ENCODE measurements around the gene CCDC183.
A peak's percentile ranks its signal among the peaks of the same experiment; 100 is the strongest.
"Not testable (repeated sequence)": the region's sequence is repeated elsewhere in the genome, so short reads cannot be mapped to it uniquely, and the experiment has no call there.

Gene CCDC183

GRCh38 chr9:136785565-136786355 lies 10.4 kb upstream of the CCDC183 start:
- not testable (repeated sequence) for DNase-seq

- no peak for DNase-seq
Measured at GRCh38 chr9:136786451-136786850, 9.7 kb upstream of the CCDC183 start.

- not testable (repeated sequence) for DNase-seq
Measured at GRCh38 chr9:136786983-136787382, 9.2 kb upstream of the CCDC183 start.

- peak; percentile 49 for DNase-seq
Measured at GRCh38 chr9:136787690-136788400, 8.3 kb upstream of the CCDC183 start.

GRCh38 chr9:136788644-136789522 lies 7.3 kb upstream of the CCDC183 start:
- DNase-seq, result not testable (repeated sequence)

- DNase-seq, result no peak
Measured at GRCh38 chr9:136789523-136789937, 6.6 kb upstream of the CCDC183 start.

- DNase-seq, result peak; percentile 100
Measured at GRCh38 chr9:136790640-136791515, 5.3 kb upstream of the CCDC183 start, which contains the start of gene TMEM141. TSS of gene TMEM141 (plus strand) at chr9:136791344. CDS start at chr9:136791371, 27 bp downstream.

- peak; percentile 65 for DNase-seq
Measured at GRCh38 chr9:136791516-136792276, 4.4 kb upstream of the CCDC183 start.

- DNase-seq, result no peak
Measured at GRCh38 chr9:136792321-136793085, 3.6 kb upstream of the CCDC183 start.

GRCh38 chr9:136793086-136793946 lies 2.8 kb upstream of the CCDC183 start:
- DNase-seq, result no peak

- DNase-seq, result no peak
Measured at GRCh38 chr9:136794281-136794999, 1.7 kb upstream of the CCDC183 start.

- no peak for DNase-seq
Measured at GRCh38 chr9:136795000-136795348, 1.2 kb upstream of the CCDC183 start.

- DNase-seq, result not testable (repeated sequence)
Measured at GRCh38 chr9:136796775-136797347, 723 bp downstream of the CCDC183 start.

- DNase-seq, result no peak
Measured at GRCh38 chr9:136798708-136799078, 2.6 kb downstream of the CCDC183 start.

- DNase-seq, result no peak
Measured at GRCh38 chr9:136799079-136799853, 3.1 kb downstream of the CCDC183 start.

GRCh38 chr9:136799854-136800657 lies 3.9 kb downstream of the CCDC183 start:
- DNase-seq, result peak; percentile 89

- no peak for DNase-seq
Measured at GRCh38 chr9:136802321-136802720, 6.2 kb downstream of the CCDC183 start.

All from stimulated activated CD4-positive, alpha-beta T cell treated with anti-CD3 and anti-CD28 coated beads, Interleukin-4, amount 100 ng/mL, for 1 hour (primary cell).